Stimulated activated CD8-positive, alpha-beta memory T cell treated with anti-CD3 and anti-CD28 coated beads, Interleukin-12 subunit alpha, Interleukin-12 subunit beta, amount 100 ng/mL, for 24 hours (primary cell): ENCODE data around the gene KLHL9.

Experiments used
- DNase-seq: peaks from one replicate; pipeline ENCODE4 v3.0.0-alpha.2; 2020; ENCODE audit errors: extremely low read depth

KLHL9 gene

GRCh38 chr9:21317956-21318923 is 17.0 kb downstream of the KLHL9 start:
- DNase-seq: no peak

- DNase-seq: no peak
These were observed 18.3 kb downstream of the KLHL9 start for GRCh38 chr9:21316860-21317259.

- no peak for DNase-seq
These were observed 19.0 kb downstream of the KLHL9 start for GRCh38 chr9:21316032-21316842.

GRCh38 chr9:21314152-21314551 is 21.1 kb downstream of the KLHL9 start:
- DNase-seq: no peak

GRCh38 chr9:21311889-21312288 is 23.3 kb downstream of the KLHL9 start:
- no peak for DNase-seq

- DNase-seq: no peak
These were observed 30.0 kb downstream of the KLHL9 start, which contains the start of gene IFNA5 for GRCh38 chr9:21305213-21305612. Gene IFNA5, minus strand, starts transcription at chr9:21305313. Its CDS starts 57 bp downstream, at chr9:21305256.

- DNase-seq: no peak
These were observed 39.2 kb downstream of the KLHL9 start for GRCh38 chr9:21295992-21296391.

GRCh38 chr9:21294904-21295538 is 40.2 kb downstream of the KLHL9 start:
- no peak for DNase-seq

GRCh38 chr9:21294364-21294774 is 40.8 kb downstream of the KLHL9 start:
- DNase-seq: no peak

- no peak for DNase-seq
These were observed 45.4 kb downstream of the KLHL9 start for GRCh38 chr9:21289848-21290247.

- no peak for DNase-seq
These were observed 47.9 kb downstream of the KLHL9 start for GRCh38 chr9:21287280-21287679.

GRCh38 chr9:21286659-21287058 is 48.5 kb downstream of the KLHL9 start:
- no peak for DNase-seq

GRCh38 chr9:21286099-21286498 is 49.1 kb downstream of the KLHL9 start:
- DNase-seq: no peak

GRCh38 chr9:21281275-21281674 is 53.9 kb downstream of the KLHL9 start:
- no peak for DNase-seq
